Measurements from ENCODE around the gene THSD7A. TPM values are rescaled to one million over a fixed set of nuclear protein-coding genes. Genes with fewer than 3 reads are reported as not detected.
"Not testable (repeated sequence)": the region's sequence is repeated elsewhere in the genome, so short reads cannot be mapped to it uniquely, and the experiment has no call there.

The THSD7A gene
- polyA plus RNA-seq, 5 donors, result 9.0 to 20.9 (median 18.8) TPM

GRCh38 chr7:11464624-11465023 lies 367.4 kb downstream of the THSD7A start:
- DNase-seq, result no peak

GRCh38 chr7:11461946-11462345 lies 370.1 kb downstream of the THSD7A start:
- DNase-seq, result no peak

GRCh38 chr7:11458736-11459483 lies 373.1 kb downstream of the THSD7A start:
- no peak for DNase-seq

GRCh38 chr7:11457419-11457818 lies 374.6 kb downstream of the THSD7A start:
- no peak for DNase-seq

GRCh38 chr7:11456574-11456973 lies 375.4 kb downstream of the THSD7A start:
- no peak for DNase-seq

- peak in 1 of 2 donors; percentile 47 for DNase-seq
Measured at GRCh38 chr7:11452476-11452875, 379.5 kb downstream of the THSD7A start.

GRCh38 chr7:11450281-11450680 lies 381.7 kb downstream of the THSD7A start:
- no peak for DNase-seq

GRCh38 chr7:11449316-11449715 lies 382.7 kb downstream of the THSD7A start:
- no peak for DNase-seq

- no peak for DNase-seq
Measured at GRCh38 chr7:11448323-11448722, 383.7 kb downstream of the THSD7A start.

GRCh38 chr7:11447106-11447505 lies 384.9 kb downstream of the THSD7A start:
- no peak for DNase-seq

- DNase-seq, result not testable (repeated sequence)
Measured at GRCh38 chr7:11443934-11444333, 388.1 kb downstream of the THSD7A start.

GRCh38 chr7:11437994-11438393 lies 394.0 kb downstream of the THSD7A start:
- no peak for DNase-seq

GRCh38 chr7:11436773-11437524 lies 395.0 kb downstream of the THSD7A start:
- DNase-seq, result no peak

GRCh38 chr7:11436316-11436715 lies 395.7 kb downstream of the THSD7A start:
- DNase-seq, result no peak

- no peak for DNase-seq
Measured at GRCh38 chr7:11434366-11434765, 397.6 kb downstream of the THSD7A start.

- no peak for DNase-seq
Measured at GRCh38 chr7:11430841-11431240, 401.2 kb downstream of the THSD7A start.

- DNase-seq, result no peak
Measured at GRCh38 chr7:11430112-11430511, 401.9 kb downstream of the THSD7A start.

GRCh38 chr7:11428877-11429581 lies 403.0 kb downstream of the THSD7A start:
- DNase-seq, result no peak

- peak; percentile 51 to 61 for DNase-seq
Measured at GRCh38 chr7:11427686-11428273, 404.2 kb downstream of the THSD7A start.

- DNase-seq, result no peak
Measured at GRCh38 chr7:11424006-11424405, 408.0 kb downstream of the THSD7A start.

- DNase-seq, result no peak
Measured at GRCh38 chr7:11420049-11420448, 411.9 kb downstream of the THSD7A start.

Data from right lung (tissue), 5 donors.